Stimulated activated CD8-positive, alpha-beta memory T cell treated with anti-CD3 and anti-CD28 coated beads, Interleukin-15, amount 100 ng/mL, for 1 hour (primary cell): ENCODE results near the gene POTEH.
"Not testable (repeated sequence)": the region's sequence is repeated elsewhere in the genome, so short reads cannot be mapped to it uniquely, and the experiment has no call there.

Source experiments
- DNase-seq: peaks from one replicate; pipeline ENCODE4 v3.0.0-alpha.2; 2020; ENCODE audit warnings: low read depth

POTEH gene

DNA sequence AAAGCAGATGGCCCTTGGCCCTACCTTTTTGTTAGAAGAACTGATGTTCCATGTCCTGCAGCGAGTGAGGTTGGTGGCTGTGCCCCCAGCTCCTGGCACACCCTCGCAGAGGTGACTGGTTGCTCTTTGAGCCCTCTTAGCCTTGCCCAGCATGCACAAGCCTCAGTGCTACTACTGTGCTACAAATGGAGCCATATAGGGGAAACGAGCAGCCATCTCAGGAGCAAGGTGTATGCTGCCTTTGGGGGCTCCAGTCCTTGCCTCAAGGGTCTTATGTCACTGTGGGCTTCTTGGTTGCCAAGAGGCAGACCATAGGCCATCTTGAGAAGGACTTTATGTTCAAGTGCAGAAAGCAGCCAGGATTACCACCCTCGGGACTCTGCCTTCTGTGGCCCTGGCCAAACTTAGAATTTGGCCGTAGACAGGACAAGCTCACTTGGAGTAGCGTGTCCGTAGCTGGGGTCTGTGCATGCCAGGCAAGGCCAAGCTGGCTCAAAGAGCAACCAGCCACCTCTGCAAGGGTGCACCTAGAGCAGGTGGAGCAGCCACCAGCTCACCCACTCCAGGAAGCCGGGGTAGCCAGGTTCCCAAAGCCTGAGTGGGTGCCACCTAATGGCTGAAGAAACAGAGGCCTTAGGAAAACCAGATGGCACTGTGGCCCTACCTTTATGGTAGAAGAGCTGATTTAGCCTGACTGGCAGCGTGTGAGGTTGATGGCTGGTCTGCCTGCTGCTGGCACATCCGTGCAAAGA, 48.5 kb downstream of the POTEH start:
- not testable (repeated sequence) for DNase-seq

DNA sequence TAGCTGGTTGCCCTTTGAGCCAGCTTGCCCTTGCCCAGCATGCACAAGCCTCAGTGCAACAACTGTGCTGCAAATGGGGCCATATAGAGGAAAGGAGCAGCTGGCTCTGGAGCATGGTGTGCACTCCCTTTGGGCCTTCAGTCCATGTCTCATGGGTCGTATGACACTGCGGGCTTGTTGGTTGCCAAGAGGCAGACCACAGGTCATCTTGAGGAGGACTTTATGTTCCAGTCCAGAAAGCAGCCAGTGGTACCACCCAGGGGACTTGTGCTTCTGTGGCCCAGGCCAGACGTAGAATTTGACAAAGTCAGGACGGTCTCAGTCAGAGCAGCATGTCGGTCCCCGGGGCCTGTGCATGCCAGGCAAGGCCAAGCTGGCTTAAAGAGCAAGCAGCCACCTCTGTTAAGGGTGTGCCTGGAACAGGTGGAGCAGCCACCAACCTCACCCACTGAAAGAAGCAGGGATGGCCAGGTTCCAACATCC, 49.1 kb downstream of the POTEH start:
- not testable (repeated sequence) for DNase-seq

DNA sequence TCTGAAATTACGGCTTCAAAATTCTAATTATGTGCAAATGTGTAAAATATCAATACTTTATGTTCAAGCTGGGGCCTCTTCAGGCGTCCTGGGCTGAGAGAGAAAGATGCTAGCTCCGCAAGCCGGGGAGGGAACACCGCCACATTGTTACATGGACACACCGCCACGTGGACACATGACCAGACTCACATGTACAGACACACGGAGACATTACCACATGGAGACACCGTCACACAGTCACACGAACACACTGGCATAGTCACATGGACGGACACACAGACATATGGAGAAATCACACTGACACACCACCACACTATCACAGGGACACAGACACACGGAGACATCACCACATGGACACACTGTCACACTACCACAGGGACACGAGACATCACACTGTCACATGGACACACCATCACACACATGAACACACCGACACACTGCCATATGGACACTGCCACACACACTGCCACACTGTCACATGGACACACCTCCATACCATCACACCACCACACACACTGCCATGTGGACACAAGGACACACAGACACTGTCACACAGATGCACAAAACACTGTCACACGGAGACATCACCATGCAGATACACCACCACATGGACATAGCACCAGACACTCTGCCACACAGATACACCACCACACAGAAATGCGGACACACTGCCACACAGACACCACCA, 58.0 kb downstream of the POTEH start:
- not testable (repeated sequence) for DNase-seq

DNA sequence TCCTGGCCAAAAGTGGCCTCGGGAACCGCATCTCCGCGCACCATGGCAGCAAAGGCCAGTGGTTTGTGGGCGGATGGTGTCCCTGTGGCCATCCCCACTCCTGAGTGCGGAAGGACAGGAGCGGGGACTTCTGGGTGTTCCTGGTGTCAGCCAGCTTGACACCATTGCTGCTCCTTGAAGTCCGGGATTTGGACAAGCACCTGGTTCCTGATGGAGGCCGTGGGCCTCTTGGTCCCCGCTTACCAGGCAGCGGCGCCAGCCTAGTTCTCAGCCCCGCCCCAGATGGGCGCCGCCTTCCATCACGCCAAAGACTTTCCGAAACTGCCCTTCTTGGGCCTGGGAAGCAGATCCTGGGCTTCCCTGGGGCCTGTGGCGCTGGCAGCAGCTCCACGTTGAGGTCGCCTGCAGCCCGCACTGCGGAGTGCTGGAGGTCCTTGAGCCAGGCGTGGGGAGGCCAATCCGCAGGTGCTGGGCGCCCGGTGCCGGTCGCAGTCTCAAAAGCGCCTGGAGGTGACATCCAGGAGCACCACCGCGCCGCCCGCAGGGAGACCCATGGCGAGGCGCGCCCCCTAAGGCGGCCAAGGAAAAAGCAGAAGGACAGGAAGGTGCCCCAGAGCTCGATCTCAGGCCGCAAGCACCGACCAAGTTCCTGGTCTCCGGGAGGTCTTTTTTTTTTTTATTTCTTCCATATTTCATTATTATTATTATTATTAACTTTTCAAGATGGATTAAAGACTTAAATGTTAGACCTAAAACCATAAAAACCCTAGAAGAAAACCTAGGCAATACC, 59.5 kb downstream of the POTEH start:
- DNase-seq, result not testable (repeated sequence)

DNA sequence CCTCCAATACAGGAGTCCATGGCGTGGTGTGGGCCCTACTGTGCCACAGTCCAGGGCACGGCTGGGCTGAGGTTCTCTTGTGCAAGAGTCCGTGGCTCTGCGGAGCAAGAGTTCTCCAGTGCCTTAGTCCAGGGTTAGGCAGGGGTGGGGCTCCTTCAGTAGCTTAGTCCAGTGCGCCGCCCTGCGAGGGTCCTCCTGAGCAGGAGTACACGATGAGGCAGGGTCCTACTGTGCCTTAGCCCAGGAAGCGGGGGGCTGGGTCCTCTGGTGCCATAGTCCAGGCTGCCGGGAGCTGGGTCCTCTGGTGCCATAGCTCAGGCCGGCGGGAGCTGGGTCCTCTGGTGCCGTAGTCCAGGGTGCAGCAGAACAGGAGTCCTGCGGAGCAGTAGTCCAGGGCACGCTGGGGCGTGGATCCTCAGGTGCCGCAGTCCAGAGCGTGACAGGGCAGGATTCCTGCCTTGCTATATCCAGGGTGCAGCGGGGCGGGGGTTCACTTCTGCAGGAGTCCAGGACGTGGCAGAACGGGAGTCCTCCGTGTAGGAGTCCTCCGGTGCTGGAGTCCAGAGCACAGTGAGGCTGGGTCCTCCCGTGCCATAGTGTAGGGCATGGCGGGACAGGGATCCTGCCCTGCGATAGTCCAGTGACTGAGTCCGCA, 69.7 kb downstream of the POTEH start:
- DNase-seq, result not testable (repeated sequence)

DNA sequence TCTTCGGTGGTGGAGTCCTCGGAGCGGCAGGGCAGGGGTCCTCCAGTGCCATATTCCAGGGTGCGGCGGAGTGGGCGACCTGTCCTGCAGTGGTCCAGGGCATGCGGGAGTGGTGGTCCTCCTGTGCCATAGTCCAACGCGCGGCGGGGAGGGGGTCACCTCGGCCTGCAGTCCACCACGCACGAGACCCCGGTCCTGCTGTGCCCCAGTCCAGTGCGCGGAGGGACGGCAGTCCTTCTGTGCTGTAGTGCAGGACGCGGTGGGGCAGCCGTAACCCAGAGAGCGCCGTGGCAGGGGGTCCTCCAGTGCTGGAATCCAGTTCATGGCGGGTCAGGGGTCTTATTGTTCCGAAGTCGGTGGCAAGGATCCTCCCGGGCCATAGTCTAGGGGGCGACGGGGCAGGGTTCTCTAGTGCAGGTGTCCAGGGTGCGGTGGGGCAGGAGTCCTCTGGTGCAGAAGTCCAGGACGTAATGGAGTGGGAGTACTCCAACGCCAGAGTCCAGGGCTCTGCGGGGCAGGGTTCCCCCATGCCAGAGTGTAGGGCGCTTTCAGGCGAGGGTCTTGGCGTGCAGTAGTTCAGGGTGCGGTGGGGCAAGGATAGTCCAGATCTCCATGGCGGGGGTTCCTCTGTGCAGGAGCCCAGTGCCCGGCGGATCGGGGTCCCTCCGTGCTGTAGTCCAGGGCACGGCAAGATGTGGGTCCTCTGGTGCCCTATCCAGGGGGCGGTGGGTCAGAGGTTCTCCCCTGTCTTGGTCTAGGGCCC, 70.7 kb downstream of the POTEH start:
- not testable (repeated sequence) for DNase-seq

DNA sequence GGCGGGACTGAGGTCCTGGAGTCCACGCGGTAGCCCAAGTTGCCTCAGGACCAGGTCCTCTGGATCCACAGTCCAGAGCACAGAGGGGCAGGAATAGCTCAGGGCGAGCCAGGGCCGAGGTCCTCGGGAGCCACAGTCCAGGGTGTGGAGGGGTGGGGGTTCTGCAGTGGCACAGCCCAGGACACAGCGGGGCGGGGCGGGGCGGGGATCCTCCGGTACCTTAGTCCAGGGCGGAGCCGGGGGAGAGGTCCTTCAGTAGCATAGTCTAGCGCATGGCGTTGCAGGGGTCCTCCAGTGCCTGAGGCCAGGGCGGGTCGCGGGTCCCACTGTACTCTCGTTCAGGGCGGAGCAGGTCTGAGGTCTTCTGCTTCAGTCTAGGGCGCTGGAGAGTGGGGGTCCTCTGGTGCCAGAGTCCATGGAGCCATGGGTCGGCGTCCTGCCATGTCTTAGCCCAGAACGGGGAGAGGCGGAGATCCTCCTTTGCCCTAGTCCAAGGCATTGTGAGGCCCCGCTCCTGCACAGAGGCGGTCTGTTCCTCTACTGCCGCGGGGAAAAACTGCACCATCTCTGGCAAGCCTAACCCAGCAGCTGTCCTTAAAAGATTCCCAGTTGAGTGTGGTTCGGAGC, 71.4 kb downstream of the POTEH start:
- DNase-seq, result not testable (repeated sequence)

DNA sequence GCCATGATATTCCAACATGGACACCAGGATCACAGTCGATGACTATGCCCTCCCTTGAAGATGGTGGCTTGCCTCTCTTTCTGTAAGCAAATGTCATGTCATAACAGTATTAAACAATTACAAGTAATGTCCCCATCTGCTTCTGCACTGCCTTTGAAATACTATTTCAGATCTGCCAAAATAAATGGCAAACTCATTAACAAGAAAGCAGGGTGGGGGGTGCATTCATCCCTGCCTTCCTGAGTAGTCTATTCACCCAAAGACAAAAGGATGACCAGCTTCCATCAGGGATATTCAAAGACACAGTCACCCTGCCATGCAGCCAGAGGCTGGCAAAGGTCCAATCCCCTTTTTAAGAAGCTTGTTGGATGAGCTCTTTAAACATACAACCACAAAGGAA, 73.7 kb downstream of the POTEH start:
- DNase-seq, result not testable (repeated sequence)
